GM23338 (cell line): ENCODE measurements around the gene CAV2.

ENCODE experiments used
- CREB1 ChIP-seq: fragments of 250-450 bp; sonication (Bioruptor Pico); IDR thresholded peaks from 2 replicates; pipeline ENCODE4 v1.5.0; 2020; ENCODE audit warnings: low read depth, mild to moderate bottlenecking, moderate library complexity
- CTCF ChIP-seq, 2 experiments: fragments of 200-600 bp in 1 of 2; sonication (generic) in 1 of 2; conservative IDR thresholded peaks; 2 replicates each; pipeline versions ENCODE4 v1.5.1 to v1.6.1; 2016 to 2017; ENCODE audit warnings: antibody characterized with exemption in 2 of 2, low read depth in 2 of 2, mild to moderate bottlenecking in 2 of 2, moderate library complexity in 1 of 2
- ETS1 ChIP-seq: IDR thresholded peaks from 2 replicates; pipeline ENCODE4 v1.6.1; 2016; ENCODE audit warnings: antibody characterized with exemption
- EZH2 ChIP-seq: fragments of 200-600 bp; sonication (generic); IDR thresholded peaks from one replicate; pipeline ENCODE4 v1.8.0; 2017; ENCODE audit warnings: antibody characterized with exemption, mild to moderate bottlenecking, low read depth; ENCODE audit not compliant: unreplicated experiment
- EZH2phosphoT487 ChIP-seq: fragments of 200-600 bp; sonication (generic); IDR thresholded peaks from one replicate; pipeline ENCODE4 v1.8.1; 2018; ENCODE audit warnings: antibody characterized with exemption; ENCODE audit not compliant: unreplicated experiment
- JUNB ChIP-seq: IDR thresholded peaks from one replicate; pipeline ENCODE4 v1.6.1; 2016; ENCODE audit warnings: antibody characterized with exemption; ENCODE audit not compliant: unreplicated experiment
- POLR2AphosphoS5 ChIP-seq: IDR thresholded peaks from 2 replicates; pipeline ENCODE4 v1.6.1; 2016; ENCODE audit warnings: antibody characterized with exemption, low read depth
- STAT1 ChIP-seq: IDR thresholded peaks from one replicate; pipeline ENCODE4 v1.6.1; 2016; ENCODE audit warnings: antibody characterized with exemption; ENCODE audit not compliant: unreplicated experiment
- ZNF331 ChIP-seq: fragments of 250-450 bp; sonication (Bioruptor Pico); IDR thresholded peaks from 2 replicates; pipeline ENCODE4 v1.5.0; 2020; ENCODE audit warnings: low read depth, mild to moderate bottlenecking, moderate library complexity
- ZNF462 ChIP-seq: fragments of 250-450 bp; sonication (Bioruptor Pico); IDR thresholded peaks from 2 replicates; pipeline ENCODE4 v1.5.0; 2020; ENCODE audit warnings: mild to moderate bottlenecking, moderate library complexity
- TF ChIP-seq, protein P1 (sequence below): IDR thresholded peaks from one replicate; pipeline ENCODE4 v1.6.1; 2018; ENCODE audit warnings: antibody characterized with exemption; ENCODE audit not compliant: unreplicated experiment

- no peak for TF ChIP-seq CTCF (conservative IDR thresholded peaks at IDR 0.05; ENCODE audit: low read depth in 2 of 2)
- no peak for TF ChIP-seq EZH2
- TF ChIP-seq EZH2phosphoT487: no peak
- no peak for TF ChIP-seq POLR2AphosphoS5
- TF ChIP-seq CREB1: no peak
- TF ChIP-seq, protein P1, sequence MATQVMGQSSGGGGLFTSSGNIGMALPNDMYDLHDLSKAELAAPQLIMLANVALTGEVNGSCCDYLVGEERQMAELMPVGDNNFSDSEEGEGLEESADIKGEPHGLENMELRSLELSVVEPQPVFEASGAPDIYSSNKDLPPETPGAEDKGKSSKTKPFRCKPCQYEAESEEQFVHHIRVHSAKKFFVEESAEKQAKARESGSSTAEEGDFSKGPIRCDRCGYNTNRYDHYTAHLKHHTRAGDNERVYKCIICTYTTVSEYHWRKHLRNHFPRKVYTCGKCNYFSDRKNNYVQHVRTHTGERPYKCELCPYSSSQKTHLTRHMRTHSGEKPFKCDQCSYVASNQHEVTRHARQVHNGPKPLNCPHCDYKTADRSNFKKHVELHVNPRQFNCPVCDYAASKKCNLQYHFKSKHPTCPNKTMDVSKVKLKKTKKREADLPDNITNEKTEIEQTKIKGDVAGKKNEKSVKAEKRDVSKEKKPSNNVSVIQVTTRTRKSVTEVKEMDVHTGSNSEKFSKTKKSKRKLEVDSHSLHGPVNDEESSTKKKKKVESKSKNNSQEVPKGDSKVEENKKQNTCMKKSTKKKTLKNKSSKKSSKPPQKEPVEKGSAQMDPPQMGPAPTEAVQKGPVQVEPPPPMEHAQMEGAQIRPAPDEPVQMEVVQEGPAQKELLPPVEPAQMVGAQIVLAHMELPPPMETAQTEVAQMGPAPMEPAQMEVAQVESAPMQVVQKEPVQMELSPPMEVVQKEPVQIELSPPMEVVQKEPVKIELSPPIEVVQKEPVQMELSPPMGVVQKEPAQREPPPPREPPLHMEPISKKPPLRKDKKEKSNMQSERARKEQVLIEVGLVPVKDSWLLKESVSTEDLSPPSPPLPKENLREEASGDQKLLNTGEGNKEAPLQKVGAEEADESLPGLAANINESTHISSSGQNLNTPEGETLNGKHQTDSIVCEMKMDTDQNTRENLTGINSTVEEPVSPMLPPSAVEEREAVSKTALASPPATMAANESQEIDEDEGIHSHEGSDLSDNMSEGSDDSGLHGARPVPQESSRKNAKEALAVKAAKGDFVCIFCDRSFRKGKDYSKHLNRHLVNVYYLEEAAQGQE: no peak
- no peak for TF ChIP-seq ZNF331
- no peak for TF ChIP-seq ETS1
- TF ChIP-seq ZNF462 (CRISPR knock-in tag): no peak
- no peak for TF ChIP-seq STAT1
- no peak for TF ChIP-seq JUNB
Measured at GRCh38 chr7:116455499-116455898, 44.0 kb upstream of the CAV2 start.
